HL-60 (cell line): ENCODE data around the gene WDR91.

Experiments
- DNase-seq, 2 experiments: peaks; one replicate each; pipeline ENCODE4 v3.0.0-alpha.2; 2010 to 2020; ENCODE audit warnings: low read depth in 1 of 2, low spot score in 1 of 2
- H3K27ac ChIP-seq: fragments of 250-450 bp; sonication (Bioruptor Pico); replicated peaks from 2 replicates; pipeline ENCODE4 v1.5.1; 2020; ENCODE audit warnings: mild to moderate bottlenecking, moderate library complexity
- H3K27me3 ChIP-seq: fragments of 250-450 bp; sonication (Bioruptor Pico); 2 replicates; pipeline ENCODE4 v1.5.1; 2021; ENCODE audit warnings: mild to moderate bottlenecking, moderate library complexity; ENCODE audit not compliant: insufficient read depth, poor library complexity, severe bottlenecking
- H3K4me3 ChIP-seq: replicated peaks from 2 replicates; pipeline ENCODE4 v1.5.1; 2011; ENCODE audit warnings: mild to moderate bottlenecking, control low read depth, low read length; ENCODE audit not compliant: insufficient read depth
- GABPA ChIP-seq: IDR thresholded peaks from 2 replicates; pipeline ENCODE4 v1.6.1; 2012; ENCODE audit warnings: low read depth
- POLR2AphosphoS5 ChIP-seq: IDR thresholded peaks from 2 replicates; pipeline ENCODE4 v1.6.1; 2012; ENCODE audit warnings: low read depth
- SPI1 ChIP-seq: IDR thresholded peaks from 2 replicates; pipeline ENCODE4 v1.6.1; 2012; ENCODE audit warnings: low read depth, mild to moderate bottlenecking, borderline replicate concordance
- TF ChIP-seq, protein P1 (sequence below): IDR thresholded peaks from 2 replicates; pipeline ENCODE4 v1.6.1; 2012; ENCODE audit warnings: low read depth; ENCODE audit not compliant: insufficient replicate concordance
- TF ChIP-seq, protein P2 (sequence below): IDR thresholded peaks from one replicate; pipeline ENCODE4 v1.5.1; 2011; ENCODE audit warnings: low read length, control low read depth, inconsistent platforms; ENCODE audit not compliant: insufficient read depth

WDR91 gene

DNA sequence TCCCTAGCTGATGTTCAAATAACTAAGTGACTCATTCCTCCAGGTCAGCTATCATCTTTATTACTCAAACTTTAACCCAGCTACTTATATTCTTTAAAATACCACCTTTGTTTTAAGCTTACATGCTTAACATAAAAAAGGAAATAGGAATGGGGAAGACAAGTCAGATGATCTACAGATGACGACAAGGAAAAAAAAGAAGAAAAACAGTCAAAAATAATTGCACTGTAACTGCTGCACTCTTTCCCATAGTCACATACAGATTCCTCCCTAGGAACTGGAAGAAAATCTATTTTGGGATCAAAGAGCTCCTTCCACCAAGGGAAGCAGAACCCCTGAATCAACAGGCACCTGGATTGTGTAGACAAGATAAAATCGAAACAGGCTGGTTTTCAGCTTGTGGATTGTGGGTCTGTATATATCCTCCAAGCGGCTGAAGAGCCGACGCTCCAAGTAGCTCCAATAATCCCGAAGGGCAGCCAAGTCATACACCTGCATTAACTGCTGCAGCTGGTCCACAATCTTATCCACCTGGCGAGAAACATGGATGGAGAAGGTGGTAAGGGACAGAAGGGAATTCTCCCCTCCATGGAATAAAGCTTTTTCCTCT is 2.0 kb downstream of the WDR91 start:
- H3K27ac ChIP-seq: peak overlapping the region; percentile 48
- TF ChIP-seq SPI1: peak; percentile 71
- no peak for TF ChIP-seq POLR2AphosphoS5

DNA sequence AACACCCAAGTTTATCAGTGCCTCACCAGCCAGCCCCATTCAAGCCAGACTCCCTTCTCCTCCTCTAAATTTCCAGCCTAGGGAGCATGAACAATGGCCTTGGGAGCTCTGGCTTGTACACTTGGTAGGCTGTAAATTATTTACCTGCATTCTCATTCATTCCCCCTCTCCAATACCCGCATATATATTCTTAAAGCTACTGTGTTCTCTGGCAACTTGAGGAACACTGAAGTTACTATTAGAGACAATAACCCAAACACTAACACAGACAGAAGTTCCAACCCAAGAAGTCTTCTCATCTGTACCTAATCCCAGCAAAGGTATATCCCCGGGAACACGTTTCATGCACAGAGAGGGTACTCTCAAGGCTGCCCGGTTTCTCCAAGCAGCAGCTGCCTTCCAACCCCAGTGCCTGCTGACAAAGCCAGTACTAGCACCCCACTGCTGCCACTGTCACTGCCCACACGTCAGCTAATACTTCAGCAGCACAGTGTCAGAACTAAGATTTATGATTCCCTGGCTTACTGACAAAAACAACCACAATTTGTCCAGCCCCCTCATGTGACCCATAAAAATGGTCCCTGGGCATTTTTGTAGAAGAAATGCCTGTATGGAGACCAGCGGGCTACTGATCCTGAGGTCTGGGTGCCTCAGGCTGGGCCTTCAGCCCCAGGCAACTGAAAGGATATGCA is 3.1 kb downstream of the WDR91 start:
- Histone ChIP-seq H3K27me3 (no peaks in the 10 kb centered on the region), H3K27ac (peak overlapping the region; percentile 48), H3K4me3 (no peak overlapping the region)
- TF ChIP-seq, protein P1, sequence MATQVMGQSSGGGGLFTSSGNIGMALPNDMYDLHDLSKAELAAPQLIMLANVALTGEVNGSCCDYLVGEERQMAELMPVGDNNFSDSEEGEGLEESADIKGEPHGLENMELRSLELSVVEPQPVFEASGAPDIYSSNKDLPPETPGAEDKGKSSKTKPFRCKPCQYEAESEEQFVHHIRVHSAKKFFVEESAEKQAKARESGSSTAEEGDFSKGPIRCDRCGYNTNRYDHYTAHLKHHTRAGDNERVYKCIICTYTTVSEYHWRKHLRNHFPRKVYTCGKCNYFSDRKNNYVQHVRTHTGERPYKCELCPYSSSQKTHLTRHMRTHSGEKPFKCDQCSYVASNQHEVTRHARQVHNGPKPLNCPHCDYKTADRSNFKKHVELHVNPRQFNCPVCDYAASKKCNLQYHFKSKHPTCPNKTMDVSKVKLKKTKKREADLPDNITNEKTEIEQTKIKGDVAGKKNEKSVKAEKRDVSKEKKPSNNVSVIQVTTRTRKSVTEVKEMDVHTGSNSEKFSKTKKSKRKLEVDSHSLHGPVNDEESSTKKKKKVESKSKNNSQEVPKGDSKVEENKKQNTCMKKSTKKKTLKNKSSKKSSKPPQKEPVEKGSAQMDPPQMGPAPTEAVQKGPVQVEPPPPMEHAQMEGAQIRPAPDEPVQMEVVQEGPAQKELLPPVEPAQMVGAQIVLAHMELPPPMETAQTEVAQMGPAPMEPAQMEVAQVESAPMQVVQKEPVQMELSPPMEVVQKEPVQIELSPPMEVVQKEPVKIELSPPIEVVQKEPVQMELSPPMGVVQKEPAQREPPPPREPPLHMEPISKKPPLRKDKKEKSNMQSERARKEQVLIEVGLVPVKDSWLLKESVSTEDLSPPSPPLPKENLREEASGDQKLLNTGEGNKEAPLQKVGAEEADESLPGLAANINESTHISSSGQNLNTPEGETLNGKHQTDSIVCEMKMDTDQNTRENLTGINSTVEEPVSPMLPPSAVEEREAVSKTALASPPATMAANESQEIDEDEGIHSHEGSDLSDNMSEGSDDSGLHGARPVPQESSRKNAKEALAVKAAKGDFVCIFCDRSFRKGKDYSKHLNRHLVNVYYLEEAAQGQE: no peak
- no peak for TF ChIP-seq POLR2AphosphoS5
- TF ChIP-seq GABPA: no peak
- TF ChIP-seq, protein P2, sequence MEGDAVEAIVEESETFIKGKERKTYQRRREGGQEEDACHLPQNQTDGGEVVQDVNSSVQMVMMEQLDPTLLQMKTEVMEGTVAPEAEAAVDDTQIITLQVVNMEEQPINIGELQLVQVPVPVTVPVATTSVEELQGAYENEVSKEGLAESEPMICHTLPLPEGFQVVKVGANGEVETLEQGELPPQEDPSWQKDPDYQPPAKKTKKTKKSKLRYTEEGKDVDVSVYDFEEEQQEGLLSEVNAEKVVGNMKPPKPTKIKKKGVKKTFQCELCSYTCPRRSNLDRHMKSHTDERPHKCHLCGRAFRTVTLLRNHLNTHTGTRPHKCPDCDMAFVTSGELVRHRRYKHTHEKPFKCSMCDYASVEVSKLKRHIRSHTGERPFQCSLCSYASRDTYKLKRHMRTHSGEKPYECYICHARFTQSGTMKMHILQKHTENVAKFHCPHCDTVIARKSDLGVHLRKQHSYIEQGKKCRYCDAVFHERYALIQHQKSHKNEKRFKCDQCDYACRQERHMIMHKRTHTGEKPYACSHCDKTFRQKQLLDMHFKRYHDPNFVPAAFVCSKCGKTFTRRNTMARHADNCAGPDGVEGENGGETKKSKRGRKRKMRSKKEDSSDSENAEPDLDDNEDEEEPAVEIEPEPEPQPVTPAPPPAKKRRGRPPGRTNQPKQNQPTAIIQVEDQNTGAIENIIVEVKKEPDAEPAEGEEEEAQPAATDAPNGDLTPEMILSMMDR: no peak
- TF ChIP-seq SPI1: no peak
- no peak for DNase-seq

More for the DNA sequence above, 2.0 kb downstream of the WDR91 start:
- no peak for DNase-seq
- H3K27me3 ChIP-seq: no peaks in the 10 kb centered on the region
- H3K4me3 ChIP-seq: no peak overlapping the region

DNA sequence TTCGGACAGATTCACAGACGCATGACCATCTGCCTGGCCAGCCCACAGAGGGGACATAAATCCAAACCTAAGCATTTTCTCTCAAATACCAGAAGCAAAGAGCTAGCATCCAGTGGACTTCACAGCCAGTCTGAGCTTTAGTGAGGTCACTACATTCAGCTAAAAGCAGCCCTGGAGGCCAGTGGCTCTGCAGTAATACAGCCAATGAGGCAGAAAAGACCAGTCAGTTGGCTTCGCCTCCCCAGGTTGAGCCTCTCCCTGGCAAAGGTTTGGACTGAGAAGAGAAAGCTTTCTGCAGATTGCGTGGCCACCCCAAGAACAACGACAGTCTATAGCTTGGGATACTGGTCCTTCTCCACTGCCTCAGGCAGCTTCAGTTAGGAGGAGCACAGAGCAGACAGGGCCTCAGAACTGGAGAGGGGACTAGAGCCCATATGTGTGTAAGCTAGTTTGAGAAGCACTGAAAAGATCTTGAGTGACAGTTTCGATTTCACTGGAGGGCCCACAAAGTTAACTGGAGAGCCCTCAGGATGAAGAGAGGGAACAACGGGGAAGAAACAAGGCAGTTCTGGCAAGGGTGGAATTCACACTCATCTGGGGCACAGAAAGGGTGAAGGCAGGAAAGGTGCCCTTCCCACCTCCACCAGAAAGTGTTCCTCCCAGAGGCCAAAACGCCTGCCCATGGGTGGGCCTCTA is 3.8 kb downstream of the WDR91 start:
- no peaks in the 10 kb centered on the region for H3K27me3 ChIP-seq
- TF ChIP-seq SPI1 (no peak), POLR2AphosphoS5 (no peak), GABPA (no peak)
- TF ChIP-seq, protein P1: no peak
- TF ChIP-seq, protein P2: no peak
- no peak for DNase-seq
- no peak overlapping the region for H3K4me3 ChIP-seq
- no peak overlapping the region for H3K27ac ChIP-seq

DNA sequence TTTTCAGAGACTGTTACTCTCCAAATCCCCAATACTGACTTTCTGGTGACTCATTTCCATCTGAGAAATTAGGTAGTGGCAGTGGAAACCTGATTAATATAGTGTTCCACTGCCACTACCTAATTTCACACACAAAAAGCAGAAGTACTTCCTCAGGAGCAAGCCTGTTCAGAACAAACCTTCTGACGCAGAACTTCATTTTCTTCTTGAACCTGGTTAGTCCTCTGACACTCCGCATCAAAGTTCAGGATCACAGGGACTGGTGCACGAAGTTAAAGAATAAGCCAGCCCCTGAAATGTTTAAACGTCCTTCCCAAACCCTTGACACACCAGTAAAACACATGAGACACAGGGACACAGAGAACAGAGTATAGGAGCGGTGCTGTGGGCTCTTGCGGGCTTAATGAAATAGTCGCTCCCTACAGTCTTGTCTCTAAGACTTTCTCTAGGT is 4.4 kb downstream of the WDR91 start:
- H3K27ac ChIP-seq: no peak overlapping the region
- H3K4me3 ChIP-seq: no peak overlapping the region
- no peaks in the 10 kb centered on the region for H3K27me3 ChIP-seq
- DNase-seq: peak; percentile 1 to 14
- TF ChIP-seq, protein P1: no peak
- TF ChIP-seq, protein P2: no peak
- TF ChIP-seq POLR2AphosphoS5 (no peak), SPI1 (peak; percentile 38; the same call in 1 of the 2 replicates)
